ENCODE measurements around the gene RAET1G.

DNA sequence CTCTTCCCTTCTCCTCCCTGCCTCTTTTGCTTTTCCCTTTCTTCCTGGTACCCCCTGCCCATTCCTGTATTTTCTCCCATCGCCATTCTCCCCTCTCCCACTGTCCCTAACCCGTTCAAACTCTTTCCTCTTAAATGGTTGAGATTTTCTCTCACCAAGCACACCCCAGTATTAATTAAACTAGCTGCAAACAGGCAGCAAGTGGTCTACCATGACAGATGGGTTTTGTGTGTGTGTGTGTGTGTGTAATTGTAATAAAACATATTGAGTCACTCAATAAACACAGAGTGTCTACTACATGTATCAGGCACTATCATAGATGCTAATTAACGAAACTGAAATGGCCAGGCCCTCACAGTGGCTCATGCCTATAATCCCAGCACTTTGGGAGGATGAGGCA lies 31.7 kb downstream of the RAET1G start:
- TF ChIP-seq, protein P1, sequence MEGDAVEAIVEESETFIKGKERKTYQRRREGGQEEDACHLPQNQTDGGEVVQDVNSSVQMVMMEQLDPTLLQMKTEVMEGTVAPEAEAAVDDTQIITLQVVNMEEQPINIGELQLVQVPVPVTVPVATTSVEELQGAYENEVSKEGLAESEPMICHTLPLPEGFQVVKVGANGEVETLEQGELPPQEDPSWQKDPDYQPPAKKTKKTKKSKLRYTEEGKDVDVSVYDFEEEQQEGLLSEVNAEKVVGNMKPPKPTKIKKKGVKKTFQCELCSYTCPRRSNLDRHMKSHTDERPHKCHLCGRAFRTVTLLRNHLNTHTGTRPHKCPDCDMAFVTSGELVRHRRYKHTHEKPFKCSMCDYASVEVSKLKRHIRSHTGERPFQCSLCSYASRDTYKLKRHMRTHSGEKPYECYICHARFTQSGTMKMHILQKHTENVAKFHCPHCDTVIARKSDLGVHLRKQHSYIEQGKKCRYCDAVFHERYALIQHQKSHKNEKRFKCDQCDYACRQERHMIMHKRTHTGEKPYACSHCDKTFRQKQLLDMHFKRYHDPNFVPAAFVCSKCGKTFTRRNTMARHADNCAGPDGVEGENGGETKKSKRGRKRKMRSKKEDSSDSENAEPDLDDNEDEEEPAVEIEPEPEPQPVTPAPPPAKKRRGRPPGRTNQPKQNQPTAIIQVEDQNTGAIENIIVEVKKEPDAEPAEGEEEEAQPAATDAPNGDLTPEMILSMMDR (IDR thresholded peaks at IDR 0.05), result no peak
- no peak for TF ChIP-seq POLR2A (IDR thresholded peaks at IDR 0.05)
